B cell (primary cell): ENCODE data around the gene CD58. TPM values are rescaled to one million over a fixed set of nuclear protein-coding genes. Genes with fewer than 3 reads are reported as not detected.

Source experiments
- ATAC-seq: fragments of 200-7000 bp; cut with Tn5 transposase; one replicate; pipeline ENCODE4 v1.10.0; 2021; ENCODE audit warnings: low read depth, mild to moderate bottlenecking, moderate number of reproducible peaks, moderate library complexity
- CTCF ChIA-PET: fragments of 350-600 bp; sonication (Branson Sonifier 250); formaldehyde crosslinking; loops from one replicate; lab custom pipeline; 2021; ENCODE audit warnings: antibody characterized with exemption, inconsistent platforms; lab: Charles Lee
- POLR2A ChIA-PET: fragments of 350-600 bp; sonication (Branson Sonifier 250); formaldehyde crosslinking; loops from one replicate; lab custom pipeline; 2021; ENCODE audit warnings: antibody characterized with exemption; lab: Charles Lee
- DNase-seq: peaks from one replicate; pipeline ENCODE4 v3.0.0; 2013
- H2AFZ ChIP-seq: 2 replicates; pipeline ENCODE4 v1.6.1; 2012; ENCODE audit warnings: mild to moderate bottlenecking, low read depth, low read length; ENCODE audit not compliant: insufficient read depth, poor library complexity, severe bottlenecking
- H3K27ac ChIP-seq, 2 donors: 1 replicate in 1 of 2; 2 replicates in 1 of 2; pipeline ENCODE4 v1.5.1; 2012 to 2013; ENCODE audit warnings: low read length in 2 of 2, mild to moderate bottlenecking in 2 of 2, moderate library complexity in 1 of 2
- H3K27me3 ChIP-seq, 4 experiments: fragments of 200-600 bp in 1 of 4; sonication (generic) in 1 of 4; replicated peaks in 1 of 4; 1 replicate in 2 of 4; 2 replicates in 2 of 4; pipeline versions ENCODE4 v1.6.1 to v1.7.0; 2013 to 2016; ENCODE audit warnings: low read length in 3 of 4, mild to moderate bottlenecking in 2 of 4, mixed read lengths in 1 of 4, moderate library complexity in 1 of 4; ENCODE audit not compliant: insufficient read depth in 4 of 4, control insufficient read depth in 3 of 4; ENCODE audit errors: control extremely low read depth in 1 of 4
- H3K36me3 ChIP-seq, 2 experiments: replicated peaks in 1 of 2; 1 replicate in 1 of 2; 2 replicates in 1 of 2; pipeline versions ENCODE4 v1.6.1 to v1.7.1; 2013; ENCODE audit warnings: low read length in 1 of 2; ENCODE audit not compliant: insufficient read depth in 2 of 2, control insufficient read depth in 1 of 2; ENCODE audit errors: control extremely low read depth in 1 of 2, extremely low read depth in 1 of 2
- H3K4me1 ChIP-seq, 2 donors: fragments of 200-600 bp in 1 of 2; sonication (generic) in 1 of 2; 1 replicate in 1 of 2; 2 replicates in 1 of 2; pipeline versions ENCODE4 v1.5.1 to v1.6.1; 2013 to 2017; ENCODE audit warnings: low read length in 2 of 2; ENCODE audit not compliant: control insufficient read depth in 2 of 2, insufficient read depth in 2 of 2
- H3K4me2 ChIP-seq: replicated peaks from 2 replicates; pipeline ENCODE3; 2012; ENCODE audit warnings: mild to moderate bottlenecking, low read depth, low read length; ENCODE audit not compliant: poor library complexity, severe bottlenecking
- H3K4me3 ChIP-seq, 5 experiments: fragments of 200-600 bp in 1 of 5; sonication (generic) in 1 of 5; 1 replicate in 3 of 5; 2 replicates in 2 of 5; pipeline versions ENCODE4 v1.5.1 to v1.7.0; 2011 to 2016; ENCODE audit warnings: low read length in 4 of 5, mild to moderate bottlenecking in 4 of 5, low read depth in 2 of 5, control low read depth in 1 of 5, moderate library complexity in 1 of 5; ENCODE audit not compliant: insufficient read depth in 1 of 5; ENCODE audit errors: control extremely low read depth in 1 of 5, extremely low read depth in 1 of 5
- H3K79me2 ChIP-seq: fragments of 200-600 bp; sonication (generic); one replicate; pipeline ENCODE4 v1.6.0; 2016; ENCODE audit warnings: low read length; ENCODE audit not compliant: control insufficient read depth, insufficient read depth
- H3K9ac ChIP-seq: fragments of 200-600 bp; sonication (generic); 2 replicates; pipeline ENCODE4 v1.6.1; 2017; ENCODE audit warnings: mild to moderate bottlenecking, low read length, moderate library complexity
- H3K9me3 ChIP-seq, 3 donors: one replicate each; pipeline versions ENCODE4 v1.6.1 to v1.7.1; 2013; ENCODE audit warnings: low read length in 2 of 3; ENCODE audit not compliant: control insufficient read depth in 2 of 3, insufficient read depth in 1 of 3; ENCODE audit errors: control extremely low read depth in 1 of 3
- H4K20me1 ChIP-seq: 2 replicates; pipeline ENCODE4 v1.6.0; 2012; ENCODE audit warnings: mild to moderate bottlenecking, low read length; ENCODE audit not compliant: insufficient read depth, control insufficient read depth, poor library complexity, severe bottlenecking
- H3K27ac Mint-ChIP-seq: one replicate; pipeline ENCODE4 v1.8.0; 2021; ENCODE audit warnings: mixed read lengths
- H3K27me3 Mint-ChIP-seq: one replicate; pipeline ENCODE4 v1.8.0; 2021; ENCODE audit warnings: mixed read lengths
- H3K4me1 Mint-ChIP-seq: one replicate; pipeline ENCODE4 v1.8.0; 2021; ENCODE audit warnings: mixed read lengths
- H3K4me3 Mint-ChIP-seq: one replicate; pipeline ENCODE4 v1.8.0; 2021; ENCODE audit warnings: mixed read lengths
- H3K9me3 Mint-ChIP-seq: one replicate; pipeline ENCODE4 v1.8.0; 2022; ENCODE audit warnings: mixed read lengths; ENCODE audit not compliant: insufficient read depth
- CTCF ChIP-seq: fragments of 200-600 bp; IDR thresholded peaks from one replicate; pipeline ENCODE4 v1.8.0; 2022; ENCODE audit warnings: antibody characterized with exemption, mild to moderate bottlenecking
- EZH2 ChIP-seq: IDR thresholded peaks from 2 replicates; pipeline ENCODE4 v1.6.1; 2012; ENCODE audit warnings: borderline replicate concordance, low read depth, mild to moderate bottlenecking, moderate library complexity, low read length; ENCODE audit not compliant: insufficient read depth, poor library complexity, severe bottlenecking
- WGBS: methylation state at CpG from one replicate; pipeline ENCODE4 v1.1.5; 2013; ENCODE audit warnings: missing lambda C conversion rate; ENCODE audit not compliant: insufficient coverage; 5-methylcytosine and 5-hydroxymethylcytosine counted together
- intact Hi-C: fragments of 100-400 bp; cut with micrococcal nuclease; formaldehyde crosslinking; loops from one replicate; pipeline ENCODE4 v1.10.0; 2022
- polyA plus RNA-seq: library from polyadenylated mRNA; depleted of rRNA; stranded (reverse); fragments of >200 nt; gene quantifications from 2 replicates; pipeline ENCODE4 v1.2.3, GENCODE V29; 2012
- total RNA-seq, 2 donors: library from RNA; stranded (reverse); fragments of 120-200 nt in 1 of 2; gene quantifications; 1 replicate in 1 of 2; 2 replicates in 1 of 2; pipeline versions ENCODE4 v1.2.3 to v1.2.4, GENCODE V29; 2013 to 2022

The CD58 gene
- total and polyA plus RNA-seq, 2 donors (not counting 1 experiment from before 2014, with no cell fraction given) = 12.3 to 47.6 TPM

- Histone ChIP-seq H3K4me1 (peaks cover 24 to 31% of the 10 kb centered on the region in 2 donors), H4K20me1 (no peaks in the 10 kb centered on the region), H2AFZ (no peak overlapping the region), H3K4me3 (no peak overlapping the region), H3K9me3 (no peaks in the 10 kb centered on the region), H3K79me2 (no peaks in the 10 kb centered on the region), H3K27me3 (no peaks in the 10 kb centered on the region), H3K9ac (no peak overlapping the region), H3K4me2 (no peak overlapping the region), H3K36me3 (no peaks in the 10 kb centered on the region), H3K27ac (no peak overlapping the region)
- ChIA-PET CTCF (interaction anchor here (1.1 kb wide), 1 partner anchor 68 kb away, joined by 4 read pairs; no protein-coding TSS in a partner anchor), POLR2A (no interaction called here)
- ATAC-seq = no peak
- Mint-ChIP-seq H3K4me3 (no peak overlapping the region), H3K27me3 (no peaks in the 10 kb centered on the region), H3K9me3 (no peaks in the 10 kb centered on the region), H3K4me1 (peaks cover 46% of the 10 kb centered on the region), H3K27ac (no peak overlapping the region)
- TF ChIP-seq EZH2 = no peak
- TF ChIP-seq CTCF = no peak
- intact Hi-C loops = no loop called here
- 100% methylated on average over 5 of the region's 7 CpGs for WGBS
- DNase-seq = no peak
Measured at GRCh38 chr1:116506132-116507004, 64.5 kb downstream of the CD58 start.
